Spleen (tissue), 7 donors: ENCODE results near the gene PDK2.

Source experiments
- CTCF ChIP-seq, 11 experiments: fragments of 200-600 bp in 7 of 11; fragments of 450-650 bp in 4 of 11; sonication (generic) in 4 of 11; IDR thresholded peaks in 8 of 11; conservative IDR thresholded peaks in 3 of 11; 1 replicate in 7 of 11; 2 replicates in 4 of 11; pipeline versions ENCODE4 v1.4.0 to v1.8.0; 2016 to 2021; ENCODE audit warnings: antibody characterized with exemption in 11 of 11, inconsistent platforms in 4 of 11, mild to moderate bottlenecking in 1 of 11
- POLR2A ChIP-seq, 3 donors: fragments of 450-650 bp; IDR thresholded peaks; one replicate each; pipeline ENCODE4 v1.5.1; 2017; ENCODE audit warnings: antibody characterized with exemption in 3 of 3, mild to moderate bottlenecking in 1 of 3
- POLR2AphosphoS5 ChIP-seq, 3 donors: sonication (generic); formaldehyde crosslinking; IDR thresholded peaks; one replicate each; pipeline ENCODE4 v1.5.1; 2017; ENCODE audit warnings: antibody characterized with exemption in 3 of 3
- donor health status: DM: no; HTN: no; CAD: no; lungs with moderate emphysema.
- donor health status: DM: no; HTN: no; CAD: no.
- donor health status: DM: no; HTN: no; CAD: no.

DNA sequence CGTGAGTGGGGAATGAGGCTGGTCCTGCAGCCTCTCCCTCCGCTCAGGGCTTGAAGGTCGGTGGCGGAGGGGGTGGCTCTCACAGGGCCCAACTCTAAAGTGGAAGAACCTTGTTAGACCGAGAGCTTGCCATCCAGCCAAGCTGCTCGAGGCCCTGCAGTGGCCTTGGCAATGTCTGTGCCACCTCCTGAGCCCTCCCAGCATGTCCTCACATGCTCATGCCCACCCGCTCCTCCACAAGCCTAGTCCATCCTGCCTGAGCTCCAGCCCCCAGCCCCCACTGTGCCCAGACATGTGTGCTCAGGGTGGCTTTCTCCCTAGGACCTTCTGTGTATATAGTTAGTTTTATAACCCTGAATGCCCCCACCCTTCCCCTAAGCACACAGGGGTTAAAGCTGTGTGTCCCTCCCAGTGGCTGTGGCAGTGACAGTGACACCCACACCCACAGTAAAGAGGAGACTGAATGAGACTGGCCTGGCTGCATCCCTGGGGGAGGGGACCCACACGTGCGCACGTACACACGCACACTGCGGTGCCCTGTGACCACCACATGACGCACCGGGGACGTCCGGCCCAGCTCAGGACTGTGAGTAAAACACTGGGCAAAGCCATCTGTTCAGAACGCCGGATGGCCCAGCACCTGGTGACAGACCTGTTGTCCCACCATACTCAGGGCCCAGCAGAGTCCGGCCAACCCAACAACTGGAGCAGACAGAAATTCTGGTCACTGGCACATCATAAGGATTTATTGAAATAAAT is 15.6 kb downstream of the PDK2 start:
- TF ChIP-seq CTCF (IDR thresholded peaks at IDR 0.05 in 8 of 11, conservative IDR thresholded peaks at IDR 0.05 in 3 of 11): no peak
- TF ChIP-seq POLR2A (IDR thresholded peaks at IDR 0.05): no peak
- TF ChIP-seq POLR2AphosphoS5 (IDR thresholded peaks at IDR 0.05): peak in 1 of 3 donors; percentile 10
